Bronchial epithelial cell (primary cell): Measurements from ENCODE around the gene DNAJC1. TPM values are rescaled to one million over a fixed set of nuclear protein-coding genes. Genes with fewer than 3 reads are reported as not detected.
"Not testable (repeated sequence)": the region's sequence is repeated elsewhere in the genome, so short reads cannot be mapped to it uniquely, and the experiment has no call there.

ENCODE experiments used
- DNase-seq: peaks from one replicate; pipeline ENCODE4 v3.0.0-alpha.2; 2010; ENCODE audit warnings: low read depth
- FAIRE-seq: peaks from 2 replicates; lab custom pipeline; 2011; peaks lifted over from hg19 to GRCh38; lab: Jason Lieb, UNC
- H3K27me3 ChIP-seq: 2 replicates; pipeline ENCODE4 v1.5.1; 2011; ENCODE audit warnings: low read length; ENCODE audit not compliant: control insufficient read depth, insufficient read depth
- H3K36me3 ChIP-seq: 2 replicates; pipeline ENCODE4 v1.5.1; 2011; ENCODE audit warnings: low read length; ENCODE audit not compliant: control insufficient read depth, insufficient read depth
- H3K4me3 ChIP-seq: 2 replicates; pipeline ENCODE4 v1.5.1; 2011; ENCODE audit warnings: mild to moderate bottlenecking, low read depth, low read length, control low read depth
- CTCF ChIP-seq: IDR thresholded peaks from 2 replicates; pipeline ENCODE4 v1.5.1; 2011; ENCODE audit warnings: mild to moderate bottlenecking, moderate library complexity, low read length, control low read depth, inconsistent platforms; ENCODE audit not compliant: insufficient read depth, severe bottlenecking
- total RNA-seq: library from RNA; depleted of rRNA; stranded (reverse); fragments of >200 nt; gene quantifications from 2 replicates; pipeline ENCODE4 v1.2.1, GENCODE V29; 2014

The DNAJC1 gene
- total RNA-seq, 1 donor from 2014 or later = 81.6 TPM

- DNase-seq = peak; percentile 8
- no peak for FAIRE-seq
- H3K36me3 ChIP-seq = no peaks in the 10 kb centered on the region
- no peak overlapping the region for H3K4me3 ChIP-seq
- H3K27me3 ChIP-seq = no peaks in the 10 kb centered on the region
- no peak for TF ChIP-seq CTCF
These were observed 39.2 kb upstream of the DNAJC1 start for GRCh38 chr10:22042557-22043326.

GRCh38 chr10:22034333-22034732 is 30.8 kb upstream of the DNAJC1 start:
- no peak for TF ChIP-seq CTCF
- Histone ChIP-seq H3K4me3 (no peak overlapping the region), H3K36me3 (no peaks in the 10 kb centered on the region), H3K27me3 (no peaks in the 10 kb centered on the region)
- FAIRE-seq = no peak
- no peak for DNase-seq

- H3K4me3 ChIP-seq, DNase-seq, H3K36me3 ChIP-seq, H3K27me3 ChIP-seq, FAIRE-seq: not testable (repeated sequence)
These were observed 28.7 kb upstream of the DNAJC1 start for GRCh38 chr10:22032268-22032667.

GRCh38 chr10:22030421-22030820 is 26.9 kb upstream of the DNAJC1 start:
- no peak for DNase-seq
- Histone ChIP-seq H3K4me3 (no peak overlapping the region), H3K36me3 (no peaks in the 10 kb centered on the region), H3K27me3 (no peaks in the 10 kb centered on the region)
- FAIRE-seq = no peak
- no peak for TF ChIP-seq CTCF

GRCh38 chr10:22029445-22030236 is 26.1 kb upstream of the DNAJC1 start:
- no peak overlapping the region for H3K4me3 ChIP-seq
- no peak for FAIRE-seq
- H3K27me3 ChIP-seq = no peaks in the 10 kb centered on the region
- no peak for DNase-seq
- no peaks in the 10 kb centered on the region for H3K36me3 ChIP-seq
- no peak for TF ChIP-seq CTCF

GRCh38 chr10:22027364-22028238 is 24.1 kb upstream of the DNAJC1 start:
- no peaks in the 10 kb centered on the region for H3K36me3 ChIP-seq
- no peak overlapping the region for H3K4me3 ChIP-seq
- no peak for TF ChIP-seq CTCF
- DNase-seq (no peak), FAIRE-seq (no peak)
- H3K27me3 ChIP-seq = no peaks in the 10 kb centered on the region
